ENCODE data around the gene MYF6. TPM values are rescaled to one million over a fixed set of nuclear protein-coding genes. Genes with fewer than 3 reads are reported as not detected.

MYF6 gene
- total RNA-seq, 2 donors from 2014 or later, result 2.5 TPM; not detected in 1

GRCh38 chr12:80702889-80703805 is 4.3 kb upstream of the MYF6 start:
- H3K9me3 ChIP-seq, result no peaks in the 10 kb centered on the region
- no peaks in the 10 kb centered on the region for H3K36me3 ChIP-seq
- H3K27ac ChIP-seq, result no peak overlapping the region
- no peaks in the 10 kb centered on the region for H3K27me3 ChIP-seq (replicated peaks; ENCODE audit: insufficient read depth)
- intact Hi-C loops (cut with DNase I), result no loop called here
- no peaks in the 10 kb centered on the region for H3K4me1 ChIP-seq (replicated peaks)
- H3K4me3 ChIP-seq, result no peak overlapping the region
- DNase-seq (ENCODE audit: low spot score), result no peak
- no peak for TF ChIP-seq POLR2A (IDR thresholded peaks at IDR 0.05)
- TF ChIP-seq POLR2AphosphoS5 (IDR thresholded peaks at IDR 0.05), result no peak
- no peak for TF ChIP-seq CTCF (IDR thresholded peaks at IDR 0.05)
- WGBS, result 56% methylated on average over 12 of the region's 12 CpGs

DNA sequence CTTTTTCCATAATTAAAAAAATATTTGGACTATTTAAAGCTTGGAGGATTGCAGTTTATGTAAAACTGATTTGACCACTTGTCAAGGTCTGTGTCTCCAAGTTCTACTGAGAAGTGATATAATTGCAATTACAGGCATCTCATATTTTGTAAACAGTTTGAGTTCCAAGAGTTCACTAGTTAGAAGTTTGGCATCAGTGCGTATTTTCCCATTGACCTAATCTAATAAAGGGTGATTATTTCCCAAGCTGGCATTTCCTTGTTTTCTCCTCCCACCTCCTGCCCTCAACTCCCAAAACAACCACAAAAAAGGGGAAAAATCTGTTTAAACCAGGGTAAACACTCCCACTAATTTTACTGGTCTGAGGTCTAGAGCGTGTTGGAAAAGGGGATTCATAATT is 3.0 kb upstream of the MYF6 start:
- intact Hi-C loops (cut with DNase I), result no loop called here
- no peak for TF ChIP-seq POLR2AphosphoS5 (IDR thresholded peaks at IDR 0.05)
- TF ChIP-seq POLR2A (IDR thresholded peaks at IDR 0.05), result no peak
- no peak for TF ChIP-seq CTCF (IDR thresholded peaks at IDR 0.05)
- H3K4me1 ChIP-seq (replicated peaks), result no peaks in the 10 kb centered on the region
- WGBS, result 77% methylated on average over 2 of the region's 2 CpGs
- no peak overlapping the region for H3K27ac ChIP-seq
- no peak overlapping the region for H3K4me3 ChIP-seq
- H3K9me3 ChIP-seq, result no peaks in the 10 kb centered on the region
- H3K36me3 ChIP-seq, result no peaks in the 10 kb centered on the region
- no peaks in the 10 kb centered on the region for H3K27me3 ChIP-seq (replicated peaks; ENCODE audit: insufficient read depth)
- DNase-seq (ENCODE audit: low spot score), result no peak

DNA sequence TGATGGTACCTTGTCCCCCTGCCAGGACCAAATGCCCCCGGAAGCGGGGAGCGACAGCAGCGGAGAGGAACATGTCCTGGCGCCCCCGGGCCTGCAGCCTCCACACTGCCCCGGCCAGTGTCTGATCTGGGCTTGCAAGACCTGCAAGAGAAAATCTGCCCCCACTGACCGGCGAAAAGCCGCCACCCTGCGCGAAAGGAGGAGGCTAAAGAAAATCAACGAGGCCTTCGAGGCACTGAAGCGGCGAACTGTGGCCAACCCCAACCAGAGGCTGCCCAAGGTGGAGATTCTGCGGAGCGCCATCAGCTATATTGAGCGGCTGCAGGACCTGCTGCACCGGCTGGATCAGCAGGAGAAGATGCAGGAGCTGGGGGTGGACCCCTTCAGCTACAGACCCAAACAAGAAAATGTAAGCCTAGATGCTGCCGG is 410 bp downstream of the MYF6 start:
- intact Hi-C loops (cut with DNase I), result no loop called here
- Histone ChIP-seq H3K27ac (no peak overlapping the region), H3K9me3 (no peaks in the 10 kb centered on the region), H3K4me1 (replicated peaks) (no peaks in the 10 kb centered on the region), H3K27me3 (replicated peaks; ENCODE audit: insufficient read depth) (no peaks in the 10 kb centered on the region), H3K4me3 (no peak overlapping the region), H3K36me3 (no peaks in the 10 kb centered on the region)
- WGBS, result 58% methylated on average over 21 of the region's 21 CpGs
- DNase-seq (ENCODE audit: low spot score), result no peak
- no peak for TF ChIP-seq CTCF (IDR thresholded peaks at IDR 0.05)
- TF ChIP-seq POLR2AphosphoS5 (IDR thresholded peaks at IDR 0.05), result no peak
- no peak for TF ChIP-seq POLR2A (IDR thresholded peaks at IDR 0.05)

DNA sequence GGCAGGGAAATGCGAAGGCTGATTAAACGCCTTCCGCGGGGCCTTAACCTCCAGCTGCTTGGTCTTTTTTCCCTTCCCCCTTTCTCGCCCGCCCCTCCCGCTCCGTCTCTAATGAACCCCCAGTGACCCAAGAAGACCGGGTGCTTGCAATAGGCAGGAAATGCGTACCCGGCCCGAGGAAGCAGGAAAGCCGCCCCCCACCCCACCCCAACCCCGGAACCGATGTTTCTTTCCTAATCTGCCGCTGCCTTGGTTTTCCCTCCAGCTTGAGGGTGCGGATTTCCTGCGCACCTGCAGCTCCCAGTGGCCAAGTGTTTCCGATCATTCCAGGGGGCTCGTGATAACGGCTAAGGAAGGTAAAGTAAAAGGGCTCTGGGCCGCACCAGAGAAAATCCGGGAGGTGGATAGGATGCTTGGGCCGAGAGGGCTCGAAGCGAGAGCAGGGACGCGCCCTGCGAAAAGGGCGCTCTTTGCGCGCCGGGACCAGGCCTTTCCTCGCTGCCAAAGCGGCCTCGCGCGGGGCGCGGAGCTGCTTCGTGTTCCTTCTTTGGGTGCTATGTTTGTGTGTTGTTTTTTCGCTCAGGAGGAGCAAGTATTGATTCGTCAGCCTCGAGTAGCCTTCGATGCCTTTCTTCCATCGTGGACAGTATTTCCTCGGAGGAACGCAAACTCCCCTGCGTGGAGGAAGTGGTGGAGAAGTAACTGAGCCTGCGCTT is 983 bp downstream of the MYF6 start:
- no peak for DNase-seq (ENCODE audit: low spot score)
- Histone ChIP-seq H3K36me3 (no peaks in the 10 kb centered on the region), H3K4me3 (no peak overlapping the region), H3K9me3 (no peaks in the 10 kb centered on the region), H3K27me3 (replicated peaks; ENCODE audit: insufficient read depth) (no peaks in the 10 kb centered on the region), H3K4me1 (replicated peaks) (no peaks in the 10 kb centered on the region), H3K27ac (no peak overlapping the region)
- WGBS, result 33% methylated on average over 50 of the region's 50 CpGs
- intact Hi-C loops (cut with DNase I), result no loop called here
- TF ChIP-seq POLR2AphosphoS5 (IDR thresholded peaks at IDR 0.05), result no peak
- no peak for TF ChIP-seq CTCF (IDR thresholded peaks at IDR 0.05)
- no peak for TF ChIP-seq POLR2A (IDR thresholded peaks at IDR 0.05)

Measured in prostate gland (tissue), 2 donors.